GM23338 (cell line): ENCODE data around the gene CELF4.

Experiments
- CREB1 ChIP-seq: fragments of 250-450 bp; sonication (Bioruptor Pico); IDR thresholded peaks from 2 replicates; pipeline ENCODE4 v1.5.0; 2020; ENCODE audit warnings: low read depth, mild to moderate bottlenecking, moderate library complexity
- EZH2 ChIP-seq: fragments of 200-600 bp; sonication (generic); IDR thresholded peaks from one replicate; pipeline ENCODE4 v1.8.0; 2017; ENCODE audit warnings: antibody characterized with exemption, mild to moderate bottlenecking, low read depth; ENCODE audit not compliant: unreplicated experiment
- EZH2phosphoT487 ChIP-seq: fragments of 200-600 bp; sonication (generic); IDR thresholded peaks from one replicate; pipeline ENCODE4 v1.8.1; 2018; ENCODE audit warnings: antibody characterized with exemption; ENCODE audit not compliant: unreplicated experiment
- JUNB ChIP-seq: IDR thresholded peaks from one replicate; pipeline ENCODE4 v1.6.1; 2016; ENCODE audit warnings: antibody characterized with exemption; ENCODE audit not compliant: unreplicated experiment
- NANOG ChIP-seq: IDR thresholded peaks from 2 replicates; pipeline ENCODE4 v1.6.1; 2016; ENCODE audit warnings: antibody characterized with exemption, borderline replicate concordance
- POLR2AphosphoS5 ChIP-seq: IDR thresholded peaks from 2 replicates; pipeline ENCODE4 v1.6.1; 2016; ENCODE audit warnings: antibody characterized with exemption, low read depth
- ZNF114 ChIP-seq: fragments of 250-450 bp; sonication (Bioruptor Pico); IDR thresholded peaks from 2 replicates; pipeline ENCODE4 v1.5.0; 2020; ENCODE audit warnings: mild to moderate bottlenecking, moderate library complexity
- ZNF331 ChIP-seq: fragments of 250-450 bp; sonication (Bioruptor Pico); IDR thresholded peaks from 2 replicates; pipeline ENCODE4 v1.5.0; 2020; ENCODE audit warnings: low read depth, mild to moderate bottlenecking, moderate library complexity
- TF ChIP-seq, protein P1 (sequence below), 2 experiments: fragments of 200-600 bp in 1 of 2; sonication (generic) in 1 of 2; conservative IDR thresholded peaks; 2 replicates each; pipeline versions ENCODE4 v1.5.1 to v1.6.1; 2016 to 2017; ENCODE audit warnings: antibody characterized with exemption in 2 of 2, low read depth in 2 of 2, mild to moderate bottlenecking in 2 of 2, moderate library complexity in 1 of 2
- TF ChIP-seq, protein P2 (sequence below): IDR thresholded peaks from one replicate; pipeline ENCODE4 v1.6.1; 2018; ENCODE audit warnings: antibody characterized with exemption; ENCODE audit not compliant: unreplicated experiment
- TF ChIP-seq, protein P3 (sequence below): IDR thresholded peaks from 2 replicates; pipeline ENCODE4 v1.6.1; 2016; ENCODE audit warnings: antibody characterized with exemption

DNA sequence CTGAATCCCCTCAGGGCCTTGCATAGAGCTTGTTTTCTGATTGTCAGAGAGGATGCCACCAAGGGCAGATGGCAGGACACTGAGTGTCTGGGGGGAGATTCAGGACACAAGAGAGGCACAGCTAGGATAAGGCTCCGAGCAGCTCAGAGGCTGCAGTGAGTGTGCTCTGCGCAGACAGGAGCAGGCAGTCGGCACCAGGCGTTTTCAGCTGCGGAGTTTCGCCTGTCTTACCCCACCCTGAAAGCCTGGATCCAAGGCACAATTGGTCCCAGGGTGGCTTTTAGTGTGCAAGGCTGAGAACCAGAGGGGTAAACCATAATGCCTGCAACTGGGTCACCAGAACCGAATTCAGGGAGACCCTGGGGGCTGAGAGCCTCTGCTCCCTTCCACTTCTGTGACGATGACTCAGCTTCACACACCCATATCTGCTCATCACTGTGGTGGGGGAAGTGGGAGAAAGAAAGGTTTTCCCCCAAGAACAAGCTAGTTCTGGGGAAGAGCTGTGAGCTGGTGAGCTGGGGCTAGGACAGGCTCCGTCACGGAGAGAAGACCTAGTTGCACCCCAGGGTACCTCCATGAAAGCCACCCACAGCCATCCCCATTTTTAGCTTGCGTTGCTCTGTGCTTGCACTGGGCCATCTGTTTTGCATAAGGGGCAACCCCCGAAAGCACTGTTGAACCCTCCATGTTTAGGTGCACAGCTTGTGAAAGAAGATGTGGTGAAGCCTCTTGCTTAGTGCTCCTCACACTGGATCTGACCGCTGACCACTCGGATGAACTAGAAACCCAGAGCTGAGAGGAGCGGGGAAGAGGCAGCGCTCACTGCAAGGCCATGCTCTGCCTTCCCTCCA, 173.7 kb downstream of the CELF4 start:
- TF ChIP-seq POLR2AphosphoS5 (no peak), EZH2phosphoT487 (no peak), EZH2 (no peak), CREB1 (no peak), NANOG (no peak), ZNF331 (CRISPR knock-in tag) (no peak), JUNB (no peak), ZNF114 (CRISPR knock-in tag) (no peak)
- TF ChIP-seq, protein P1, sequence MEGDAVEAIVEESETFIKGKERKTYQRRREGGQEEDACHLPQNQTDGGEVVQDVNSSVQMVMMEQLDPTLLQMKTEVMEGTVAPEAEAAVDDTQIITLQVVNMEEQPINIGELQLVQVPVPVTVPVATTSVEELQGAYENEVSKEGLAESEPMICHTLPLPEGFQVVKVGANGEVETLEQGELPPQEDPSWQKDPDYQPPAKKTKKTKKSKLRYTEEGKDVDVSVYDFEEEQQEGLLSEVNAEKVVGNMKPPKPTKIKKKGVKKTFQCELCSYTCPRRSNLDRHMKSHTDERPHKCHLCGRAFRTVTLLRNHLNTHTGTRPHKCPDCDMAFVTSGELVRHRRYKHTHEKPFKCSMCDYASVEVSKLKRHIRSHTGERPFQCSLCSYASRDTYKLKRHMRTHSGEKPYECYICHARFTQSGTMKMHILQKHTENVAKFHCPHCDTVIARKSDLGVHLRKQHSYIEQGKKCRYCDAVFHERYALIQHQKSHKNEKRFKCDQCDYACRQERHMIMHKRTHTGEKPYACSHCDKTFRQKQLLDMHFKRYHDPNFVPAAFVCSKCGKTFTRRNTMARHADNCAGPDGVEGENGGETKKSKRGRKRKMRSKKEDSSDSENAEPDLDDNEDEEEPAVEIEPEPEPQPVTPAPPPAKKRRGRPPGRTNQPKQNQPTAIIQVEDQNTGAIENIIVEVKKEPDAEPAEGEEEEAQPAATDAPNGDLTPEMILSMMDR (conservative IDR thresholded peaks at IDR 0.05; ENCODE audit: low read depth in 2 of 2): no peak
- TF ChIP-seq, protein P2, sequence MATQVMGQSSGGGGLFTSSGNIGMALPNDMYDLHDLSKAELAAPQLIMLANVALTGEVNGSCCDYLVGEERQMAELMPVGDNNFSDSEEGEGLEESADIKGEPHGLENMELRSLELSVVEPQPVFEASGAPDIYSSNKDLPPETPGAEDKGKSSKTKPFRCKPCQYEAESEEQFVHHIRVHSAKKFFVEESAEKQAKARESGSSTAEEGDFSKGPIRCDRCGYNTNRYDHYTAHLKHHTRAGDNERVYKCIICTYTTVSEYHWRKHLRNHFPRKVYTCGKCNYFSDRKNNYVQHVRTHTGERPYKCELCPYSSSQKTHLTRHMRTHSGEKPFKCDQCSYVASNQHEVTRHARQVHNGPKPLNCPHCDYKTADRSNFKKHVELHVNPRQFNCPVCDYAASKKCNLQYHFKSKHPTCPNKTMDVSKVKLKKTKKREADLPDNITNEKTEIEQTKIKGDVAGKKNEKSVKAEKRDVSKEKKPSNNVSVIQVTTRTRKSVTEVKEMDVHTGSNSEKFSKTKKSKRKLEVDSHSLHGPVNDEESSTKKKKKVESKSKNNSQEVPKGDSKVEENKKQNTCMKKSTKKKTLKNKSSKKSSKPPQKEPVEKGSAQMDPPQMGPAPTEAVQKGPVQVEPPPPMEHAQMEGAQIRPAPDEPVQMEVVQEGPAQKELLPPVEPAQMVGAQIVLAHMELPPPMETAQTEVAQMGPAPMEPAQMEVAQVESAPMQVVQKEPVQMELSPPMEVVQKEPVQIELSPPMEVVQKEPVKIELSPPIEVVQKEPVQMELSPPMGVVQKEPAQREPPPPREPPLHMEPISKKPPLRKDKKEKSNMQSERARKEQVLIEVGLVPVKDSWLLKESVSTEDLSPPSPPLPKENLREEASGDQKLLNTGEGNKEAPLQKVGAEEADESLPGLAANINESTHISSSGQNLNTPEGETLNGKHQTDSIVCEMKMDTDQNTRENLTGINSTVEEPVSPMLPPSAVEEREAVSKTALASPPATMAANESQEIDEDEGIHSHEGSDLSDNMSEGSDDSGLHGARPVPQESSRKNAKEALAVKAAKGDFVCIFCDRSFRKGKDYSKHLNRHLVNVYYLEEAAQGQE: no peak
- TF ChIP-seq, protein P3, sequence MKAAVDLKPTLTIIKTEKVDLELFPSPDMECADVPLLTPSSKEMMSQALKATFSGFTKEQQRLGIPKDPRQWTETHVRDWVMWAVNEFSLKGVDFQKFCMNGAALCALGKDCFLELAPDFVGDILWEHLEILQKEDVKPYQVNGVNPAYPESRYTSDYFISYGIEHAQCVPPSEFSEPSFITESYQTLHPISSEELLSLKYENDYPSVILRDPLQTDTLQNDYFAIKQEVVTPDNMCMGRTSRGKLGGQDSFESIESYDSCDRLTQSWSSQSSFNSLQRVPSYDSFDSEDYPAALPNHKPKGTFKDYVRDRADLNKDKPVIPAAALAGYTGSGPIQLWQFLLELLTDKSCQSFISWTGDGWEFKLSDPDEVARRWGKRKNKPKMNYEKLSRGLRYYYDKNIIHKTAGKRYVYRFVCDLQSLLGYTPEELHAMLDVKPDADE: no peak
